GM21576 (cell line): ENCODE data around the gene EMID1.
A peak's percentile ranks its signal among the peaks of the same experiment; 100 is the strongest.

ENCODE experiments used
- ATAC-seq: cut with Tn5 transposase; IDR thresholded peaks from one replicate; pipeline ENCODE4 v1.9.1; 2021; ENCODE audit warnings: mild to moderate bottlenecking, moderate library complexity; ENCODE audit not compliant: unreplicated experiment

EMID1 gene

GRCh38 chr22:29205594-29206371 is at the start of gene EMID1:
EMID1 (plus strand) TSS chr22:29205896; CDS start chr22:29206039, 143 bp downstream.
- no peak for ATAC-seq

GRCh38 chr22:29155966-29156365 is 49.7 kb upstream of the EMID1 start:
- no peak for ATAC-seq

- ATAC-seq: no peak
Measured at GRCh38 chr22:29156507-29156906, 49.2 kb upstream of the EMID1 start.

GRCh38 chr22:29157759-29158535 is 47.7 kb upstream of the EMID1 start:
- no peak for ATAC-seq

- no peak for ATAC-seq
Measured at GRCh38 chr22:29158546-29158945, 47.1 kb upstream of the EMID1 start.

- ATAC-seq: no peak
Measured at GRCh38 chr22:29163808-29164207, 41.9 kb upstream of the EMID1 start.

GRCh38 chr22:29165321-29166060 is 40.2 kb upstream of the EMID1 start:
- ATAC-seq: no peak

- ATAC-seq: no peak
Measured at GRCh38 chr22:29166180-29166579, 39.5 kb upstream of the EMID1 start.

GRCh38 chr22:29167032-29167911 is 38.4 kb upstream of the EMID1 start:
- peak; percentile 86 for ATAC-seq

GRCh38 chr22:29171721-29172120 is 34.0 kb upstream of the EMID1 start:
- no peak for ATAC-seq

- ATAC-seq: no peak
Measured at GRCh38 chr22:29172216-29172615, 33.5 kb upstream of the EMID1 start.

GRCh38 chr22:29175312-29175835 is 30.3 kb upstream of the EMID1 start:
- ATAC-seq: no peak

- no peak for ATAC-seq
Measured at GRCh38 chr22:29183971-29184848, 21.5 kb upstream of the EMID1 start.

- no peak for ATAC-seq
Measured at GRCh38 chr22:29184849-29185490, 20.7 kb upstream of the EMID1 start.

GRCh38 chr22:29186302-29186701 is 19.4 kb upstream of the EMID1 start:
- ATAC-seq: no peak

- ATAC-seq: no peak
Measured at GRCh38 chr22:29187831-29188230, 17.9 kb upstream of the EMID1 start.

- ATAC-seq: no peak
Measured at GRCh38 chr22:29190051-29190450, 15.6 kb upstream of the EMID1 start.

- ATAC-seq: no peak
Measured at GRCh38 chr22:29190918-29191317, 14.8 kb upstream of the EMID1 start.

GRCh38 chr22:29193021-29193420 is 12.7 kb upstream of the EMID1 start:
- no peak for ATAC-seq
